IPS-NIHi11 (cell line): ENCODE data around the gene PFN4.
A peak's percentile ranks its signal among the peaks of the same experiment; 100 is the strongest.
"Not testable (repeated sequence)": the region's sequence is repeated elsewhere in the genome, so short reads cannot be mapped to it uniquely, and the experiment has no call there.

ENCODE experiments used
- DNase-seq: peaks from one replicate; pipeline ENCODE4 v3.0.0; 2012; ENCODE audit warnings: mixed read lengths, low spot score

The PFN4 gene

GRCh38 chr2:24123195-24123921 is at the start of gene PFN4, which contains the start of gene FAM228B:
TSS of gene PFN4 (minus strand) at chr2:24123334. CDS start at chr2:24122535, 799 bp downstream.
TSS of gene FAM228B (plus strand) at chr2:24123469. CDS start at chr2:24124362, 893 bp downstream.
- DNase-seq, result peak; percentile 90

- DNase-seq, result no peak
Measured at GRCh38 chr2:24169023-24169422, 45.9 kb upstream of the PFN4 start.

- DNase-seq, result peak; percentile 67
Measured at GRCh38 chr2:24164416-24164973, 41.4 kb upstream of the PFN4 start.

- DNase-seq, result no peak
Measured at GRCh38 chr2:24163601-24164000, 40.5 kb upstream of the PFN4 start.

GRCh38 chr2:24163186-24163585 is 40.1 kb upstream of the PFN4 start:
- DNase-seq, result no peak

GRCh38 chr2:24162494-24162893 is 39.4 kb upstream of the PFN4 start:
- DNase-seq, result no peak

- DNase-seq, result no peak
Measured at GRCh38 chr2:24160761-24161160, 37.6 kb upstream of the PFN4 start.

GRCh38 chr2:24159708-24160107 is 36.6 kb upstream of the PFN4 start:
- DNase-seq, result no peak

GRCh38 chr2:24158131-24158530 is 35.0 kb upstream of the PFN4 start:
- DNase-seq, result no peak

GRCh38 chr2:24153478-24153877 is 30.3 kb upstream of the PFN4 start:
- DNase-seq, result no peak

GRCh38 chr2:24152413-24153197 is 29.5 kb upstream of the PFN4 start:
- DNase-seq, result no peak

- DNase-seq, result no peak
Measured at GRCh38 chr2:24147364-24147763, 24.2 kb upstream of the PFN4 start.

- DNase-seq, result not testable (repeated sequence)
Measured at GRCh38 chr2:24140305-24140704, 17.2 kb upstream of the PFN4 start.

- DNase-seq, result no peak
Measured at GRCh38 chr2:24132543-24132942, 9.4 kb upstream of the PFN4 start.

GRCh38 chr2:24125956-24126355 is 2.8 kb upstream of the PFN4 start:
- DNase-seq, result no peak

GRCh38 chr2:24123922-24124580 is 917 bp upstream of the PFN4 start:
- no peak for DNase-seq

- no peak for DNase-seq
Measured at GRCh38 chr2:24122366-24123194, 554 bp downstream of the PFN4 start.

GRCh38 chr2:24121469-24121868 is 1.7 kb downstream of the PFN4 start:
- peak; percentile 43 for DNase-seq

GRCh38 chr2:24121066-24121465 is 2.1 kb downstream of the PFN4 start:
- no peak for DNase-seq

- no peak for DNase-seq
Measured at GRCh38 chr2:24117902-24118301, 5.2 kb downstream of the PFN4 start.

GRCh38 chr2:24115057-24115456 is 8.1 kb downstream of the PFN4 start:
- DNase-seq, result no peak
